Measurements from ENCODE around the gene SNRNP27.

SNRNP27 gene

DNA sequence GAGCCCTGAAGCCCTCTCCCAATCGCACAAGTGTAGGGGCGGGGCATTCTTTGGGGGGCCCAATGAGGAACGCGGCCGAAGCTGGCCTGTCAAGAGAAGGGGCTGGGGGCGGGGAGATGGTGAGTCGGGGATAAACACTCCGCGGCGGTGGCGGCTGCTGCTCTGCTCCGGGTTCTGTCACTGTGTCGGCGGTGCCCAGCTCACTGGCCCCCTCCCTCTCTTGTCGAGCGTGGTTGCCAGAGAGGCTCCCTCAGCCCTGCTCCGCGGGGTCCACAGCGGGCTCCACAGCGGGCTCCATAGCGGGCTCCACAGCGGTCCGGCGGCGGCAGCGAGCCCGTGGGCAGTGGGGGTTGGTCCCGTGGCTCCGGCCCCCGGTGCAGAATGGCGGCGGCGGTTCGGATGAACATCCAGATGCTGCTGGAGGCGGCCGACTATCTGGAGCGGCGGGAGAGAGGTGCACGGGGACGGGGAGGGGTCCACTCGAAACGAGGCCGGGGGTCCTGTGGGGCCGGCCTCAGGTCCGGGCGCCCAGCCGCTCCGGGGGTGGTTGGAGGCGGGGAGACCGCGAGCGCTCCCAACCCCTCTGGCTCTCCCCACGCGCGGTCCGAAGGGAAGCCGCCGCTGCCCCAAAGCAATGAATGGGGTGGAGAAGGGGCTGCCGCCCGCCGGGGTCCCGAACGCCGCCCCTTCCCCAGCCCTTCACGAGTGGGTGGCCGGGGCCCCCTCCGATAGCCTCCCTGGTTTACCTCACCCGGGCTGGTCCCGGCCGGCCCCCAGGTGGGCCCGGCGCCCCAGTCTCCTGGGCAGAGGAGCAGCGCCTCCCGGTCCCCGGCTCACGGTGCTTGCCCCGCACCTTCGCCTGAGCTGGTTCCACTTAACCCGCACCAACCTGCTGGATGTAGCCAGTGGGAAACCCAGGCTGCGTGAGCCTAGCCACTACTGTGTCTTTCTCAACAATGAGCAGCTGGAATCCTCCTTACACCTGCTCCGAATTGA, 21.5 kb downstream of the SNRNP27 start, which contains the start of gene MXD1:
TSS of gene MXD1 (plus strand) at position 160 of the 996 bp plus-strand sequence. CDS start at position 382, 222 bp downstream.
- in situ Hi-C loops (cut with HindIII; ENCODE audit: low sequenced_read_pairs), result loop anchor here (5.0 kb wide), 1 partner anchor 62 kb away; no protein-coding TSS in a partner anchor

DNA sequence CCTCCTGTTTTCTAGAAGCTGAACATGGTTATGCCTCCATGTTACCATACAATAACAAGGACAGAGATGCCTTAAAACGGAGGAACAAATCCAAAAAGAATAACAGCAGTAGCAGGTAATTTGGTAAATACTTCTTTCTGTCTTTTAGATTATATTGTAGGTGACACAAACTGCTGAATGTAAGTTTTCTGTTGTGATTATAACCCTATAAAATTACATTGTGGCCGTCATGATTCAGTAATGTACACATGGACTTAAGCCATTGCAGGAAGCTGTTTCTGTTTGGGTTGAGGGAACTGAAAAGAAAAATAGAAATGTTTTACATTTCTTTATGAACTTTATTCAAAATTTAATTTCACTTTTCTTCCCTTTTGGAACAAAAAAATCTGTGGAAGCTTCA, 22.4 kb downstream of the SNRNP27 start:
- in situ Hi-C loops (cut with HindIII; ENCODE audit: low sequenced_read_pairs), result loop anchor here (5.0 kb wide), 1 partner anchor 61 kb away; no protein-coding TSS in a partner anchor

GRCh38 chr2:69917852-69918251, 24.1 kb downstream of the SNRNP27 start:
- in situ Hi-C loops (cut with HindIII; ENCODE audit: low sequenced_read_pairs), result loop anchor here (5.0 kb wide), 1 partner anchor 59 kb away; no protein-coding TSS in a partner anchor

- in situ Hi-C loops (cut with HindIII; ENCODE audit: low sequenced_read_pairs), result loop anchor here (5.0 kb wide), 1 partner anchor 59 kb away; no protein-coding TSS in a partner anchor
These were observed 24.6 kb downstream of the SNRNP27 start for GRCh38 chr2:69918401-69918800.

- in situ Hi-C loops (cut with HindIII; ENCODE audit: low sequenced_read_pairs), result no loop called here
These were observed 29.4 kb downstream of the SNRNP27 start for GRCh38 chr2:69923116-69923515.

DNA sequence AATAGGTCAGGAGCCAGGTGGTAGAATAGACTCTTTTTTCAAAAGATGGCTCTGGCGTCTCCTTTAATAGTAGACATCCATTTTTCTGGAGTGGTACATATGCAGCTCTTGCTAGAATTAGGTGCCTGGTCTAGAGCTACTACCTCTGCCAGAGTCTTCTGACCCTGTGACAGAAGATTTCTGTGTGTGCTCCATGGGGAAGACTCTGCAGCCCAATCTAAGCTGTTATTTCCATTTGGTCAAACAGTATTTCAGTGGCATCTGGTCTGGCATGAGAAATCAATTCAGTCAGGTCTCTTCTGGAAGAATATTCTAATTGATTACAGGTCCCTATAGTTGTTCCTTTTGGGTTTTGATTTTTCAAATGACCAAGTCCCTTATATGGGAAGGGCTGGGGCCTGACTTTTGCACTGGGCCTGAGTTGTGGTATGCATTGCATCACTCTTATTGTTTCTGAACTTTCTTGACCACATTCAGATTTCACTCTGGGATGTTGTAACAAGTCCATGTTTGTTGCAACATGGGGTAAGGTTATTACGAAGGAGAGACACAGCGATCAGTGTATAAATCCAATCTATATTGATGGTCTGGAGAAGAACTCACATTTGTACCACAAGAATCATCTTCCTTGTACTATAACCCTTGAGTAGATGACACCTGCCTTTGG, 33.2 kb downstream of the SNRNP27 start:
- in situ Hi-C loops (cut with HindIII; ENCODE audit: low sequenced_read_pairs), result no loop called here

GRCh38 chr2:69931832-69932595, 38.3 kb downstream of the SNRNP27 start:
- in situ Hi-C loops (cut with HindIII; ENCODE audit: low sequenced_read_pairs), result no loop called here

GRCh38 chr2:69932596-69932922, 38.8 kb downstream of the SNRNP27 start:
- in situ Hi-C loops (cut with HindIII; ENCODE audit: low sequenced_read_pairs), result no loop called here

DNA sequence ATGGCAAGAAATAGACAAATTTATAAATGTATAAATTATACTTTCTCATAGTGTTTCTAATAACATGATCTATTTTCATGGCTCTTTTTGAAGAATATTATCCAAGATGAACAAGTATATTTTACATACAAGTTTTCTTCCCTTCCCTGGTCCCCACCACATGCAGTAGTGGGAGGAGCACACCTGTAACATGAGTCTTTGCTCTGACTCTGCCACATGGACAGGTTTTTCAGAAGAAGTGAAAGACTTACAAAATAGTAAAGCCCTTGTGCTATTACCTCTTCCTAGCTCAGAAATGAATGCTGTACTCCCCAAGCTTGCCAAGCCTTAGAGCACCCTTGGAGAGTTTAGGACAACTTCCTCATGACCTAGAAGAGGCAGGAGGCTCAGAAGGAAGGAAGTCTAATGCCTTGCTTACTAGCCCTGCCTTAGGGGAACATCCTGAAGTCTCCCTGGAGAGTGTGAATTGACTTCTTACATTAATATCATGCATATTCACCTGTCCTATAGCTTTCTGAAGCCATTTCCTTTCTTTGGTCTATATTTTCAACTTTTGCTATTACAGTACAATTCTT, 39.6 kb downstream of the SNRNP27 start:
- in situ Hi-C loops (cut with HindIII; ENCODE audit: low sequenced_read_pairs), result no loop called here

DNA sequence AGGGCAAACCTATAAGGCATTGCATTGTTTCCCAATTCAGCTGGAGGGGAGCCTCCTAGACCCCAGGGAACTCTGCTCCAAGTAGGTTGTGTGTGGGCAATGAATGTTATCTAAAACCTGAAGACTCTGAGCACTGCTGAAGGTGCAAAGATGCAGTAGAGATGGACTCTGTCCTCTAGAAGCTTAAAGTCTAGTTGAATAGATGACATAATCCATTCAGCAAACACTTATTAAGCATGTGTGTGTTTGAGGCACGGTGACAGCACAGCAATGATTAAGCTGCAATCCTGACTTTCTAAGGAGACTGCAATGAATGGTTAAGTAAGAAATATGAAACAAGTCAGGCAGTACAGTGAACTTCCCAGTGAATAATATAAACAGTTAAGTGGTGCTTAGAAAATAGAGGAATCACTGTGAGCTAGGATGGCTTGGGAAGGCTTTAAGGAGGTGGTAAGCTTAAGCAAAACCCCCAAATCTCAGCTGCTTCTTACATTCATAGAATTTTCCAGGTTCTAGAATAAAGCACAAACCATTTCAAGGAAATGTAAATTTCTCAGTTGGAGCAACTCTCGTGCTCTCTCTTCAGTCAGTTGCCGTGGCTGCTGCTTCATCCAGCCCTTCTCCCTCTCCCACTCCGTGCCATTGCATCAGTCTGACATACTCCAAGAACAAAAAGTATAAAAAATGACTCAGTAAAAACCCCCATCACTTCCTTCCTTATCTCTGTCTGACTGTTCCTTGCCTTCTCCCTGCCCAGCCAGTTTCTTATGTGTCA, 40.3 kb downstream of the SNRNP27 start:
- in situ Hi-C loops (cut with HindIII; ENCODE audit: low sequenced_read_pairs), result no loop called here

- in situ Hi-C loops (cut with HindIII; ENCODE audit: low sequenced_read_pairs), result no loop called here
These were observed 40.8 kb downstream of the SNRNP27 start for GRCh38 chr2:69934614-69934908.

DNA sequence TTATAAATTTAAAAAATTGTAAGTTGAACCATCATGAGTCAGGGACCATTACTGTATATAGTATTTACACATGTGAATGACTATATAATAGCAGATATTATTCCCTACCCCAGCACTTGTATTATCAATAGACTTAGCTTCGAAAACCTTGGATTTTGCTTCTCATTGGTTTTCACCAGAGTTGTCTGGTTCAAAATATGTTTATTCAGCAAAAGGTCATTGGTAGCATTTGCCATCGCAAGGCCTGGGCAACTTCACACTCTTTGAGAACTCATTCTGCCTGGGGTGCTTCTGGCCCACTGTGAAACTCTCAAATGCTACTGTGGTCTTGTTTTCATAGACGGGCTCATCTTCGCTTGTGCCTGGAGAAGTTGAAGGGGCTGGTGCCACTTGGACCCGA, 41.3 kb downstream of the SNRNP27 start:
- in situ Hi-C loops (cut with HindIII; ENCODE audit: low sequenced_read_pairs), result loop anchor here (5.0 kb wide), 2 partner anchors 72 to 122 kb away; no protein-coding TSS in a partner anchor

GRCh38 chr2:69936906-69937305, 43.1 kb downstream of the SNRNP27 start:
- in situ Hi-C loops (cut with HindIII; ENCODE audit: low sequenced_read_pairs), result loop anchor here (5.0 kb wide), 2 partner anchors 70 to 120 kb away; no protein-coding TSS in a partner anchor

DNA sequence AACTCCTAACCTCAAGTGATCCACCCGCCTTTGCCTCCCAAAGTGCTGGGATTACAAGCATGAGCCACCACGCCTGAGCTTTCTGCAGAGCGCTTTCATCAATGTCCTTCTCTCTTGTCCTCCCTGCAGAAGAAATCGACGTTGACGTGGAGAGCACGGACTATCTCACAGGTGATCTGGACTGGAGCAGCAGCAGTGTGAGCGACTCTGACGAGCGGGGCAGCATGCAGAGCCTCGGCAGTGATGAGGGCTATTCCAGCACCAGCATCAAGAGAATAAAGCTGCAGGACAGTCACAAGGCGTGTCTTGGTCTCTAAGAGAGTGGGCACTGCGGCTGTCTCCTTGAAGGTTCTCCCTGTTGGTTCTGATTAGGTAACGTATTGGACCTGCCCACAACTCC, 44.2 kb downstream of the SNRNP27 start:
- in situ Hi-C loops (cut with HindIII; ENCODE audit: low sequenced_read_pairs), result loop anchor here (5.0 kb wide), 2 partner anchors 69 to 119 kb away; no protein-coding TSS in a partner anchor

DNA sequence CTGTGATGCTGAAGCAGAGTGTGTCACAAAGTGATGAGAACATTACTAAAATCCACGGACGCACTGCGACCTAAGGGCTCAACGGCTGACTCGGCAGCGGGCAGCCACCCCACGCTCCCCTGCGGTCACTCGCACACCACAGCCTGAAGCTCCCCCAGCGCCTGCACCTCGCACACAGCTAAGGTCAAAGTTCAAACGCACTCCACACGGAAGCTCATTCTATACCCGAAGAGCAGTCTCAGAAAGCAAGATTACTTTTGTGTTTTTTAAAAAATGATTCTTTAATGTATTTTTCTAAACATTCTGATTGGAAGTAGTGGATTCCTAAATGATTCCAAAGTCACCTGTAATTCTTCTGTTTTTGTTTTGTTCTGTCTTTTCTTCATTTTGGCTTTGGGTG, 46.0 kb downstream of the SNRNP27 start:
- in situ Hi-C loops (cut with HindIII; ENCODE audit: low sequenced_read_pairs), result loop anchor here (5.0 kb wide), 2 partner anchors 68 to 118 kb away; no protein-coding TSS in a partner anchor

GRCh38 chr2:69940691-69941090, 46.9 kb downstream of the SNRNP27 start:
- in situ Hi-C loops (cut with HindIII; ENCODE audit: low sequenced_read_pairs), result no loop called here

GRCh38 chr2:69943000-69943842, 49.5 kb downstream of the SNRNP27 start:
- in situ Hi-C loops (cut with HindIII; ENCODE audit: low sequenced_read_pairs), result no loop called here

DNA sequence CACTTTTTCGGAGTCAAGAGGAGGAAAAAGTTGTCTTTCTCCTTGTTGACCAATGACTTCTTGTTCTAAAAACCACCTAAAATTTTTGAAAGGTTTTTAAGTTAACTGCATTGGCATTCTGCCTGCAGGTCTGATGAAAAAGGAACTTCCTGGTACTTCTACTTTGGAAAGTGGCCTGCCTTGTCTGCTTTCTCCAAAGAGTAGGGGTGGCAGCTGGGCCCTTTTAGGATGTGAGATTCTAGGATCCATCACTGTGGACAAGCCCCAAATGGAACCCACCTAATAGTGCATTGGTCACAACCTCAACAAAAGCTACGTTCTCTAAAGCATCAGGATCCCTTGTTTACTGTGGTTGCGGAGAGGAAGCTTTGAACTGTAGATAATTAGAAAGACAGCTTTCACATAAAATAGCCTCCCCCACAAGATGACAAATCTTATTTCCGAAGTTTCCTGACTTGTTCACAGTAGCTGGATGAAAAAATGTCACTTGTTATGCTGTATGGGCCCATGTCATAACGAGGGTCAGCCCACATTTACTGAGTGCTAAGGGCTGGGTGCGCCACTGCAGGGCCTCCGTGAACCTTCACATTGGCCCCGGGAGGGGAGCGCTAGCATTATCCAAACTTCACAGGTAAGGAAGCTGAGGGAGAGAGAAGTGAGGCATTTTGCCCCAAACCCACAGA, 50.2 kb downstream of the SNRNP27 start:
- in situ Hi-C loops (cut with HindIII; ENCODE audit: low sequenced_read_pairs), result no loop called here
